Astrocyte (in vitro differentiated cells and primary cell): ENCODE measurements around the gene CNTNAP2. TPM values are rescaled to one million over a fixed set of nuclear protein-coding genes. Genes with fewer than 3 reads are reported as not detected.

Experiments used
- DNase-seq: peaks from one replicate; pipeline ENCODE4 v3.0.0-alpha.2; 2010; ENCODE audit warnings: low read depth
- FAIRE-seq: peaks from 2 replicates; lab custom pipeline; 2011; peaks lifted over from hg19 to GRCh38; lab: Jason Lieb, UNC
- H2AFZ ChIP-seq: 2 replicates; pipeline ENCODE4 v1.6.0; 2012; ENCODE audit warnings: low read depth, low read length, inconsistent platforms
- H3K27ac ChIP-seq: 2 replicates; pipeline ENCODE4 v1.5.1; 2011; ENCODE audit warnings: low read depth, low read length, inconsistent platforms
- H3K27me3 ChIP-seq: 2 replicates; pipeline ENCODE4 v1.6.0; 2011; ENCODE audit warnings: low read length, inconsistent platforms; ENCODE audit not compliant: insufficient read depth
- H3K36me3 ChIP-seq: 2 replicates; pipeline ENCODE4 v1.5.1; 2011; ENCODE audit warnings: low read length, inconsistent platforms; ENCODE audit not compliant: insufficient read depth
- H3K4me1 ChIP-seq: 2 replicates; pipeline ENCODE4 v1.5.1; 2011; ENCODE audit warnings: low read length, inconsistent platforms; ENCODE audit not compliant: insufficient read depth
- H3K4me2 ChIP-seq: 2 replicates; pipeline ENCODE4 v1.6.0; 2012; ENCODE audit warnings: low read length, inconsistent platforms
- H3K4me3 ChIP-seq: 2 replicates; pipeline ENCODE4 v1.5.1; 2011; ENCODE audit warnings: low read depth, mild to moderate bottlenecking, low read length, inconsistent platforms; ENCODE audit not compliant: insufficient read depth
- H3K79me2 ChIP-seq: 2 replicates; pipeline ENCODE4 v1.6.0; 2012; ENCODE audit warnings: mild to moderate bottlenecking, low read length, inconsistent platforms; ENCODE audit not compliant: insufficient read depth
- H3K9ac ChIP-seq: 2 replicates; pipeline ENCODE4 v1.6.0; 2012; ENCODE audit warnings: mild to moderate bottlenecking, low read length, inconsistent platforms
- H3K9me3 ChIP-seq: 2 replicates; pipeline ENCODE4 v1.5.1; 2012; ENCODE audit warnings: low read depth, mild to moderate bottlenecking, low read length, inconsistent platforms; ENCODE audit not compliant: insufficient read depth
- H4K20me1 ChIP-seq: 2 replicates; pipeline ENCODE4 v1.6.0; 2012; ENCODE audit warnings: low read length, inconsistent platforms; ENCODE audit not compliant: insufficient read depth
- H3K27ac Mint-ChIP-seq: one replicate; pipeline ENCODE4 v1.8.0; 2021; ENCODE audit warnings: mild to moderate bottlenecking, mixed read lengths; ENCODE audit not compliant: unreplicated experiment
- H3K27me3 Mint-ChIP-seq: one replicate; pipeline ENCODE4 v1.8.0; 2021; ENCODE audit warnings: low read depth, mixed read lengths; ENCODE audit not compliant: unreplicated experiment
- H3K36me3 Mint-ChIP-seq: one replicate; pipeline ENCODE4 v1.8.0; 2021; ENCODE audit warnings: low read depth, mixed read lengths; ENCODE audit not compliant: unreplicated experiment
- H3K4me1 Mint-ChIP-seq: one replicate; pipeline ENCODE4 v1.8.0; 2021; ENCODE audit warnings: low read depth, mixed read lengths; ENCODE audit not compliant: unreplicated experiment
- H3K4me3 Mint-ChIP-seq: one replicate; pipeline ENCODE4 v1.8.0; 2021; ENCODE audit warnings: mild to moderate bottlenecking, moderate library complexity, mixed read lengths; ENCODE audit not compliant: unreplicated experiment
- H3K9me3 Mint-ChIP-seq: one replicate; pipeline ENCODE4 v1.8.0; 2021; ENCODE audit warnings: mild to moderate bottlenecking, mixed read lengths; ENCODE audit not compliant: unreplicated experiment
- EZH2 ChIP-seq: IDR thresholded peaks from 2 replicates; pipeline ENCODE4 v1.6.1; 2012; ENCODE audit warnings: mild to moderate bottlenecking, low read length, inconsistent platforms; ENCODE audit not compliant: insufficient read depth
- total RNA-seq: library from RNA; stranded (reverse); gene quantifications from 2 replicates; pipeline ENCODE4 v1.2.1, GENCODE V29; 2021
- TF ChIP-seq, protein P1 (sequence below): IDR thresholded peaks from 2 replicates; pipeline ENCODE4 v1.5.1; 2011; ENCODE audit warnings: low read depth, mild to moderate bottlenecking, inconsistent platforms, low read length, moderate library complexity; ENCODE audit not compliant: insufficient read depth

Gene CNTNAP2
- total RNA-seq, 1 donor from 2014 or later = 20.0 TPM

DNA sequence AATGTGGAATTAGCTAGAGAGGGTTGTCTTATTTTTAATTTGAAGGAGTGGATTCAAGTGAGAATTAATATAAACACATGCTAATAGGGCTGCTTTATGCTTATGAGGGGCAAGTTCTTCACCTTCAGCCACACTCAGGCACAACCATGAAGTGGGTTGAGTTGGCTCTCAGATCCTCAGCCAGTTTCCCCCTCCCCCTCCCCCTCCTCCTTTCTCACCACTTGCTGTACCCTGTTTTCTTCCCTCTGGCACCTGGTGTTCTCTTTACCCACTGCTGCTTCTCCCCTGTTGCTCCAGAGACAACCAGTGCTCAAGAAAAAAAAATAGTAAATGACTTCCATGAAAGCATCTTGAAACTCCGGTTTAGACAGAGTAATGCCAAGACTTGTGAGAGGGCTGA is 1083.3 kb downstream of the CNTNAP2 start:
- peaks cover 2% of the 10 kb centered on the region for H3K9me3 Mint-ChIP-seq

DNA sequence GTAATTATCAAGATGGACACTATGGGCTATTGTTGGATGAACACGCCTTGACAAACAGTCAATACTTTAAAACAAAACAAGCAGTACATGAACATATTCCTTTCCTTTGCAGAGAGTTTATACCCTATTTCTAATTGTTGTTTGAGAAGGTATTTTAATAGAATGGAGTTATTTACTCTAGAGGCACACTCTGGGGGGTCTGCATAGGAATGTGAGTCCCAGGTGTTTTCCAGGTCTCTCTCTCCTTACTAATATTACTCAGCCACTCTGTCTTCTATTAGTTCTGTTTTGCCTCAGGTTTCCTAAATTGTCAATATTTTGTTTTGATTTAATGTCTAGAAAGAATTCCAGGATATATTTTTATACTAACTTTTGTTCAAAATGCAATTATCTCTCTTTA is 1091.4 kb downstream of the CNTNAP2 start:
- Mint-ChIP-seq H3K4me1 (no peaks in the 10 kb centered on the region), H3K36me3 (no peaks in the 10 kb centered on the region), H3K9me3 (no peaks in the 10 kb centered on the region), H3K4me3 (no peak overlapping the region), H3K27ac (no peak overlapping the region), H3K27me3 (no peaks in the 10 kb centered on the region)
- Histone ChIP-seq H3K4me2 (no peak overlapping the region), H3K9ac (no peak overlapping the region), H3K36me3 (no peaks in the 10 kb centered on the region), H2AFZ (no peak overlapping the region), H4K20me1 (no peaks in the 10 kb centered on the region), H3K4me3 (no peak overlapping the region), H3K9me3 (no peaks in the 10 kb centered on the region), H3K27me3 (no peaks in the 10 kb centered on the region), H3K27ac (no peak overlapping the region), H3K4me1 (no peaks in the 10 kb centered on the region), H3K79me2 (no peaks in the 10 kb centered on the region)
- TF ChIP-seq, protein P1, sequence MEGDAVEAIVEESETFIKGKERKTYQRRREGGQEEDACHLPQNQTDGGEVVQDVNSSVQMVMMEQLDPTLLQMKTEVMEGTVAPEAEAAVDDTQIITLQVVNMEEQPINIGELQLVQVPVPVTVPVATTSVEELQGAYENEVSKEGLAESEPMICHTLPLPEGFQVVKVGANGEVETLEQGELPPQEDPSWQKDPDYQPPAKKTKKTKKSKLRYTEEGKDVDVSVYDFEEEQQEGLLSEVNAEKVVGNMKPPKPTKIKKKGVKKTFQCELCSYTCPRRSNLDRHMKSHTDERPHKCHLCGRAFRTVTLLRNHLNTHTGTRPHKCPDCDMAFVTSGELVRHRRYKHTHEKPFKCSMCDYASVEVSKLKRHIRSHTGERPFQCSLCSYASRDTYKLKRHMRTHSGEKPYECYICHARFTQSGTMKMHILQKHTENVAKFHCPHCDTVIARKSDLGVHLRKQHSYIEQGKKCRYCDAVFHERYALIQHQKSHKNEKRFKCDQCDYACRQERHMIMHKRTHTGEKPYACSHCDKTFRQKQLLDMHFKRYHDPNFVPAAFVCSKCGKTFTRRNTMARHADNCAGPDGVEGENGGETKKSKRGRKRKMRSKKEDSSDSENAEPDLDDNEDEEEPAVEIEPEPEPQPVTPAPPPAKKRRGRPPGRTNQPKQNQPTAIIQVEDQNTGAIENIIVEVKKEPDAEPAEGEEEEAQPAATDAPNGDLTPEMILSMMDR = no peak
- no peak for TF ChIP-seq EZH2
- no peak for FAIRE-seq
- DNase-seq = no peak

More for the DNA sequence above, 1083.3 kb downstream of the CNTNAP2 start:
- Histone ChIP-seq H2AFZ (no peak overlapping the region), H3K27me3 (no peaks in the 10 kb centered on the region), H3K36me3 (no peaks in the 10 kb centered on the region), H4K20me1 (no peaks in the 10 kb centered on the region), H3K9ac (no peak overlapping the region), H3K79me2 (no peaks in the 10 kb centered on the region), H3K9me3 (no peaks in the 10 kb centered on the region), H3K27ac (no peak overlapping the region), H3K4me2 (no peak overlapping the region), H3K4me3 (no peak overlapping the region), H3K4me1 (no peaks in the 10 kb centered on the region)
- Mint-ChIP-seq H3K4me3 (no peak overlapping the region), H3K4me1 (no peaks in the 10 kb centered on the region), H3K27me3 (no peaks in the 10 kb centered on the region), H3K36me3 (no peaks in the 10 kb centered on the region), H3K27ac (no peak overlapping the region)
- FAIRE-seq = no peak
- TF ChIP-seq EZH2 = no peak
- TF ChIP-seq, protein P1 = no peak
- DNase-seq = no peak

DNA sequence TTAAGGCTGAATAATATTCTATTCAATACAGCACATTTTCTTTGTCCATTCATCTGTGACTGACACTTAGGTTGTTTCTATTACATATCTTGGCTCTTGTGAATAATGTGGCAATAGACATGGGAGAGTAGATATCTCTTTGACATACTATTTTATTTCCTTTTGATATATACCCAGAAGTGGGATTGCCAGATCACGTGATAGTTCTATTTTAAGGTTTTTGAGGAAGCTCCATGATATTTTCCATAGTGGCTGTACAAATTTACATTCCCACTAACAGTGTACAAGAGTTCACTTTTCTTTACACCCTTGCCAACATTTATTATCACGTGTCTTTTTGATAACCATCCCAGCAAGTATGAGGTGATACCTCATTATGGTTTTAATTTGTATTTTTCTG is 1114.7 kb downstream of the CNTNAP2 start:
- Histone ChIP-seq H2AFZ (no peak overlapping the region), H3K79me2 (no peaks in the 10 kb centered on the region), H3K9me3 (no peaks in the 10 kb centered on the region), H3K4me1 (no peaks in the 10 kb centered on the region), H3K36me3 (no peaks in the 10 kb centered on the region), H3K4me2 (no peak overlapping the region), H3K27me3 (no peaks in the 10 kb centered on the region), H3K9ac (no peak overlapping the region), H3K27ac (no peak overlapping the region), H3K4me3 (no peak overlapping the region), H4K20me1 (no peaks in the 10 kb centered on the region)
- no peak for TF ChIP-seq EZH2
- TF ChIP-seq, protein P1 = no peak
- no peak overlapping the region for H3K27ac Mint-ChIP-seq
- H3K4me1 Mint-ChIP-seq = no peaks in the 10 kb centered on the region
- no peaks in the 10 kb centered on the region for H3K27me3 Mint-ChIP-seq
- H3K9me3 Mint-ChIP-seq = no peaks in the 10 kb centered on the region
- no peak overlapping the region for H3K4me3 Mint-ChIP-seq
- H3K36me3 Mint-ChIP-seq = no peaks in the 10 kb centered on the region
- FAIRE-seq (no peak), DNase-seq (no peak)
